Cardiac muscle cell (in vitro differentiated cells and primary cell): ENCODE measurements around the gene NAA80. TPM values are rescaled to one million over a fixed set of nuclear protein-coding genes. Genes with fewer than 3 reads are reported as not detected.

Source experiments
- DNase-seq, 2 donors: peaks; one replicate each; pipeline versions ENCODE4 v3.0.0 to v3.0.0-alpha.2; 2010 to 2017; ENCODE audit warnings: low read depth in 1 of 2, low spot score in 1 of 2
- H3K27ac ChIP-seq: fragments of 200-600 bp; sonication (generic); 2 replicates; pipeline ENCODE4 v1.5.1; 2016
- H3K27me3 ChIP-seq: fragments of 200-600 bp; sonication (generic); 2 replicates; pipeline ENCODE4 v1.6.0; 2016; ENCODE audit warnings: control low read depth
- H3K36me3 ChIP-seq: fragments of 200-600 bp; sonication (generic); 2 replicates; pipeline ENCODE4 v1.5.1; 2016; ENCODE audit warnings: control low read depth
- H3K4me1 ChIP-seq: fragments of 200-600 bp; sonication (generic); 2 replicates; pipeline ENCODE4 v1.8.1; 2017; ENCODE audit warnings: low read depth, mild to moderate bottlenecking, mixed run types
- H3K4me3 ChIP-seq: fragments of 200-600 bp; sonication (generic); 2 replicates; pipeline ENCODE4 v1.5.1; 2016; ENCODE audit warnings: mild to moderate bottlenecking
- H3K9me3 ChIP-seq: fragments of 200-600 bp; sonication (generic); 2 replicates; pipeline ENCODE4 v1.5.1; 2017; ENCODE audit warnings: low read depth, mild to moderate bottlenecking, control low read depth
- CTCF ChIP-seq: IDR thresholded peaks from 2 replicates; pipeline ENCODE4 v1.5.1; 2012; ENCODE audit warnings: low read depth, mild to moderate bottlenecking, low read length
- polyA plus RNA-seq: library from polyadenylated mRNA; unstranded; fragments of >200 nt; fragmentation: Nextera tagmentation; extraction: Ambion mirVana; gene quantifications from 2 replicates; pipeline ENCODE4 v1.2.1, GENCODE V29; 2016
- total RNA-seq: library from RNA; depleted of rRNA; stranded (reverse); fragments of >200 nt; gene quantifications from 2 replicates; pipeline ENCODE4 v1.2.3, GENCODE V29; 2016

Gene NAA80
- 28.5 and 40.4 TPM in 2 replicates for total RNA-seq
- 35.6 and 39.0 TPM in 2 replicates for polyA plus RNA-seq

GRCh38 chr3:50298836-50299637 is at the start of gene NAA80, which contains the start of gene HYAL3:
TSS of gene NAA80 (minus strand) at chr3:50299405. CDS start at chr3:50297463, 1,942 bp downstream.
TSS of gene HYAL3 (minus strand) at chr3:50299405. CDS start at chr3:50295602, 3,803 bp downstream.
- Histone ChIP-seq H3K27me3 (no peaks in the 10 kb centered on the region), H3K27ac (peak within 1 kb of the TSS; percentile 70), H3K4me1 (peaks cover 15% of the 10 kb centered on the region), H3K36me3 (no peaks in the 10 kb centered on the region), H3K4me3 (peak within 1 kb of the TSS; percentile 54), H3K9me3 (no peaks in the 10 kb centered on the region)
- peak; percentile 21 for TF ChIP-seq CTCF
- peak; percentile 99 to 100 for DNase-seq

GRCh38 chr3:50347187-50347813 is 48.1 kb upstream of the NAA80 start:
- no peak overlapping the region for H3K27ac ChIP-seq
- peak; percentile 77 to 78 for DNase-seq
- H3K36me3 ChIP-seq: no peaks in the 10 kb centered on the region
- H3K4me1 ChIP-seq: peaks cover 11% of the 10 kb centered on the region
- H3K4me3 ChIP-seq: no peak overlapping the region
- H3K9me3 ChIP-seq: no peaks in the 10 kb centered on the region
- TF ChIP-seq CTCF: peak; percentile 64
- peaks cover 30% of the 10 kb centered on the region for H3K27me3 ChIP-seq

GRCh38 chr3:50345586-50346234 is 46.5 kb upstream of the NAA80 start, which contains the start of gene ZMYND10:
TSS of gene ZMYND10 (minus strand) at chr3:50345732. CDS start at chr3:50345579, 153 bp downstream.
- DNase-seq: peak; percentile 63 to 68
- Histone ChIP-seq H3K27me3 (peaks cover 46% of the 10 kb centered on the region), H3K9me3 (no peaks in the 10 kb centered on the region), H3K4me3 (peak within 1 kb of the TSS; percentile 42), H3K4me1 (peaks cover 8% of the 10 kb centered on the region), H3K27ac (no peak within 1 kb of the TSS), H3K36me3 (no peaks in the 10 kb centered on the region)
- no peak for TF ChIP-seq CTCF

GRCh38 chr3:50345008-50345407 is 45.8 kb upstream of the NAA80 start:
- no peak overlapping the region for H3K27ac ChIP-seq
- peak overlapping the region; percentile 42 for H3K4me3 ChIP-seq
- H3K36me3 ChIP-seq: no peaks in the 10 kb centered on the region
- peaks cover 53% of the 10 kb centered on the region for H3K27me3 ChIP-seq
- no peak for TF ChIP-seq CTCF
- H3K9me3 ChIP-seq: no peaks in the 10 kb centered on the region
- H3K4me1 ChIP-seq: peaks cover 4% of the 10 kb centered on the region
- DNase-seq: no peak

- no peak for DNase-seq
- peaks cover 61% of the 10 kb centered on the region for H3K27me3 ChIP-seq
- no peaks in the 10 kb centered on the region for H3K9me3 ChIP-seq
- no peak overlapping the region for H3K4me3 ChIP-seq
- no peaks in the 10 kb centered on the region for H3K36me3 ChIP-seq
- TF ChIP-seq CTCF: no peak
- H3K4me1 ChIP-seq: peaks cover 8% of the 10 kb centered on the region
- no peak overlapping the region for H3K27ac ChIP-seq
Measured at GRCh38 chr3:50342813-50343633, 43.8 kb upstream of the NAA80 start.
